Measurements from ENCODE around the gene REC114.
"Not testable (repeated sequence)": the region's sequence is repeated elsewhere in the genome, so short reads cannot be mapped to it uniquely, and the experiment has no call there.

Gene REC114

GRCh38 chr15:73527598-73527997, 84.6 kb downstream of the REC114 start:
- no peak for DNase-seq (ENCODE audit: low read depth)

GRCh38 chr15:73530649-73531048, 87.7 kb downstream of the REC114 start:
- no peak for DNase-seq (ENCODE audit: low read depth)

- no peak for DNase-seq (ENCODE audit: low read depth)
Observed at GRCh38 chr15:73538123-73538522, 95.2 kb downstream of the REC114 start.

GRCh38 chr15:73538563-73539211, 95.7 kb downstream of the REC114 start:
- no peak for DNase-seq (ENCODE audit: low read depth)

GRCh38 chr15:73539212-73540128, 96.5 kb downstream of the REC114 start:
- no peak for DNase-seq (ENCODE audit: low read depth)

GRCh38 chr15:73540161-73540560, 97.2 kb downstream of the REC114 start:
- DNase-seq (ENCODE audit: low read depth) = no peak

GRCh38 chr15:73541479-73541878, 98.5 kb downstream of the REC114 start:
- DNase-seq (ENCODE audit: low read depth) = no peak

- not testable (repeated sequence) for DNase-seq (ENCODE audit: low read depth)
Observed at GRCh38 chr15:73548925-73549324, 106.0 kb downstream of the REC114 start.

GRCh38 chr15:73550190-73550589, 107.2 kb downstream of the REC114 start:
- DNase-seq (ENCODE audit: low read depth) = no peak

GRCh38 chr15:73555080-73555479, 112.1 kb downstream of the REC114 start:
- no peak for DNase-seq (ENCODE audit: low read depth)

GRCh38 chr15:73558529-73558928, 115.6 kb downstream of the REC114 start:
- no peak for DNase-seq (ENCODE audit: low read depth)

- no peak for DNase-seq (ENCODE audit: low read depth)
Observed at GRCh38 chr15:73560501-73561117, 117.6 kb downstream of the REC114 start.

GRCh38 chr15:73564255-73564654, 121.3 kb downstream of the REC114 start:
- DNase-seq (ENCODE audit: low read depth) = no peak

- no peak for DNase-seq (ENCODE audit: low read depth)
Observed at GRCh38 chr15:73567020-73567419, 124.1 kb downstream of the REC114 start.

GRCh38 chr15:73568564-73569280, 125.8 kb downstream of the REC114 start:
- DNase-seq (ENCODE audit: low read depth) = no peak

- no peak for DNase-seq (ENCODE audit: low read depth)
Observed at GRCh38 chr15:73569361-73569760, 126.4 kb downstream of the REC114 start.

- no peak for DNase-seq (ENCODE audit: low read depth)
Observed at GRCh38 chr15:73570355-73571032, 127.5 kb downstream of the REC114 start.

- DNase-seq (ENCODE audit: low read depth) = no peak
Observed at GRCh38 chr15:73571346-73571745, 128.4 kb downstream of the REC114 start.

- no peak for DNase-seq (ENCODE audit: low read depth)
Observed at GRCh38 chr15:73572296-73572695, 129.3 kb downstream of the REC114 start.

GRCh38 chr15:73573037-73573436, 130.1 kb downstream of the REC114 start:
- DNase-seq (ENCODE audit: low read depth) = no peak

GRCh38 chr15:73573572-73573971, 130.6 kb downstream of the REC114 start:
- DNase-seq (ENCODE audit: low read depth) = no peak

Data from activated T-cell treated with anti-CD3 and anti-CD28 coated beads for 24 hours (primary cell).